Spleen (tissue), 11 donors: ENCODE data around the gene SLC9C1. TPM values are rescaled to one million over a fixed set of nuclear protein-coding genes. Genes with fewer than 3 reads are reported as not detected.

Source experiments
- DNase-seq: peaks from one replicate; pipeline ENCODE4 v3.0.0-alpha.2; 2020
- H3K27ac ChIP-seq, 8 donors: fragments of 200-600 bp; sonication (generic) in 7 of 8; 1 replicate in 4 of 8; 2 replicates in 4 of 8; pipeline versions ENCODE4 v1.5.0 to v1.8.0; 2016 to 2021; ENCODE audit warnings: inconsistent platforms in 4 of 8, mild to moderate bottlenecking in 4 of 8, moderate library complexity in 1 of 8
- H3K27me3 ChIP-seq, 7 donors: fragments of 200-600 bp; sonication (generic) in 6 of 7; replicated peaks in 1 of 7; 1 replicate in 4 of 7; 2 replicates in 3 of 7; pipeline versions ENCODE4 v1.5.0 to v1.8.0; 2016 to 2021; ENCODE audit warnings: inconsistent platforms in 3 of 7, mild to moderate bottlenecking in 1 of 7
- H3K36me3 ChIP-seq, 6 donors: fragments of 200-600 bp; sonication (generic) in 5 of 6; 1 replicate in 4 of 6; 2 replicates in 2 of 6; pipeline versions ENCODE4 v1.5.0 to v1.8.0; 2016 to 2021; ENCODE audit warnings: inconsistent platforms in 2 of 6
- H3K4me1 ChIP-seq, 6 donors: fragments of 200-600 bp; sonication (generic) in 5 of 6; 1 replicate in 3 of 6; 2 replicates in 3 of 6; pipeline versions ENCODE4 v1.5.0 to v1.8.0; 2016 to 2021; ENCODE audit warnings: inconsistent platforms in 3 of 6
- H3K4me3 ChIP-seq, 8 donors: fragments of 200-600 bp; sonication (generic) in 7 of 8; 1 replicate in 4 of 8; 2 replicates in 4 of 8; pipeline versions ENCODE4 v1.5.0 to v1.8.0; 2016 to 2021; ENCODE audit warnings: inconsistent platforms in 4 of 8, mild to moderate bottlenecking in 4 of 8, moderate library complexity in 2 of 8
- H3K9me3 ChIP-seq, 8 donors: fragments of 200-600 bp; sonication (generic) in 7 of 8; 1 replicate in 4 of 8; 2 replicates in 4 of 8; pipeline versions ENCODE4 v1.5.0 to v1.8.0; 2016 to 2021; ENCODE audit warnings: inconsistent platforms in 4 of 8
- POLR2A ChIP-seq, 3 donors: fragments of 450-650 bp; IDR thresholded peaks; one replicate each; pipeline ENCODE4 v1.5.1; 2017; ENCODE audit warnings: antibody characterized with exemption in 3 of 3, mild to moderate bottlenecking in 1 of 3
- POLR2AphosphoS5 ChIP-seq, 3 donors: sonication (generic); formaldehyde crosslinking; IDR thresholded peaks; one replicate each; pipeline ENCODE4 v1.5.1; 2017; ENCODE audit warnings: antibody characterized with exemption in 3 of 3
- WGBS, 5 donors: extraction: QIAGEN DNeasy Blood & Tissue Kit in 3 of 5; methylation state at CpG; one replicate each; pipeline versions ENCODE4 v1.1.5 to v1.1.7; 2013 to 2018; 5-methylcytosine and 5-hydroxymethylcytosine counted together
- intact Hi-C: fragments of 100-400 bp; cut with DNase I; formaldehyde crosslinking; loops from one replicate; pipeline ENCODE4 v1.15.0; 2023; ENCODE audit warnings: low total_unique reads
- polyA plus RNA-seq, 3 donors: library from polyadenylated mRNA; stranded (reverse); fragments of 200-250 nt; gene quantifications; one replicate each; pipeline ENCODE4 v1.2.1, GENCODE V29; 2013
- total RNA-seq, 7 donors: library from RNA; depleted of rRNA in 3 of 7; stranded (reverse); fragments of >200 nt in 3 of 7; fragmentation: NEBNext Ultra II Directional in 4 of 7; extraction: Animal tissue kit (Norgen Biotek cat#: 25700) in 4 of 7; gene quantifications; one replicate each; pipeline versions ENCODE4 v1.1.0 to v1.2.1, GENCODE V29; 2016 to 2021
- TF ChIP-seq, protein P1 (sequence below), 11 experiments: fragments of 200-600 bp in 7 of 11; fragments of 450-650 bp in 4 of 11; sonication (generic) in 4 of 11; IDR thresholded peaks in 8 of 11; conservative IDR thresholded peaks in 3 of 11; 1 replicate in 7 of 11; 2 replicates in 4 of 11; pipeline versions ENCODE4 v1.4.0 to v1.8.0; 2016 to 2021; ENCODE audit warnings: antibody characterized with exemption in 11 of 11, inconsistent platforms in 4 of 11, mild to moderate bottlenecking in 1 of 11
- donor health status: healthy with polysubstance abuse.
- donor health status: DM: no; HTN: no; CAD: no; lungs with moderate emphysema.
- donor health status: DM: no; HTN: no; CAD: no.
- donor health status: Bipolar disorder and iron deficiency.
- donor health status: healthy.
- donor health status: DM: no; HTN: no; CAD: no.
- donor health status: DM: yes; HTN: yes; CAD: no.

The SLC9C1 gene
- total and polyA plus RNA-seq, 10 donors = 0.05 to 0.18 TPM; not detected in 8

DNA sequence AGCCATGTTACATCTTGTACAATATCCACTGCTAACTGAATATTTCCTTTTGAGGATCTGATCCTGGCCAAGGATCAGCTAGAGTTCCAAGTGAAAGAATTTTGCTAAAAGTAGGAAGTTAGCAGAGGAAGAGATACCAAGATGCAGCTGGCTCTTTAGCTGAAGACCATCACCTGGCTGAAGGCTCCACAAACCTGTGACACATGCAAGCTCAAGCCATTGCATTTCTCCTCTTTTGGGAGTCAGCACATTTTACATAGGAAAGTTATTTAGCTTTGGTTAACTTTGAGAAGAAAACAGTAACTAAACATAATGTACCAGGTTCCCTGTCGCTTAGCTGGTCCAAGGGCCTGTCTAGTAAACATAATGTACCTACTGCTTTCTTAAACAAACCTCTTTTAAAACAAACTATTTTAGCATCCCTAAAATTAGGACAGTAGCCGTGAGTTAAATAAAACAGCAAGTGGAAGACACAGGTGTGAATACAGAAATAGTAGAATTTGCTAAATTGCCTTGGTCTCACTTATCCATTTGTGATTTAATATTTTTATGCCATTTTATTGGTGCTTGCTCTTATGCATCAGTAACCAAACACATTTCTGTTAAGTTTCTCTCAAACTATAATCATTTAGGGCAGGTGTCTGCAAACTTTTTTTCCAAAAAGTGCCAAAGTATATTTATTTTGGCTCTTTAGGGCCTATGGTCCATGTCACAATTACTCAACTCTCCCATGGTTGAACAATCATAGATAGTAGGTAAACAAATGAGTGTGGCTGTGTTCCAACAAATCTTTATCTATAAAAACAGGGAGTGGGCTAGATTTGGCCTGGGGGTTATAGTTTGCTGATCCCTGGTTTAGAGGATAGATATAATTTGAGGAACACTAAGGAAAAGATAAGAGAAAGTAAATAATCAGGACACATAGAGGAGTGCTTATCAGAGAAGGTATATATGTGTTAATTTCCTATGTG lies 172.2 kb downstream of the SLC9C1 start:
- Histone ChIP-seq H3K27ac (peak overlapping the region in 1 of 8 donors; percentile 68), H3K4me1 (peaks cover 15 to 84% (median 50%) of the 10 kb centered on the region in 6 donors), H3K4me3 (no peak overlapping the region), H3K27me3 (no peaks in the 10 kb centered on the region), H3K9me3 (no peaks in the 10 kb centered on the region), H3K36me3 (peaks cover 0 to 31% (median 0%) of the 10 kb centered on the region in 6 donors)
- no peak for DNase-seq
- TF ChIP-seq POLR2AphosphoS5 (IDR thresholded peaks at IDR 0.05) (no peak), POLR2A (IDR thresholded peaks at IDR 0.05) (no peak)
- TF ChIP-seq, protein P1, sequence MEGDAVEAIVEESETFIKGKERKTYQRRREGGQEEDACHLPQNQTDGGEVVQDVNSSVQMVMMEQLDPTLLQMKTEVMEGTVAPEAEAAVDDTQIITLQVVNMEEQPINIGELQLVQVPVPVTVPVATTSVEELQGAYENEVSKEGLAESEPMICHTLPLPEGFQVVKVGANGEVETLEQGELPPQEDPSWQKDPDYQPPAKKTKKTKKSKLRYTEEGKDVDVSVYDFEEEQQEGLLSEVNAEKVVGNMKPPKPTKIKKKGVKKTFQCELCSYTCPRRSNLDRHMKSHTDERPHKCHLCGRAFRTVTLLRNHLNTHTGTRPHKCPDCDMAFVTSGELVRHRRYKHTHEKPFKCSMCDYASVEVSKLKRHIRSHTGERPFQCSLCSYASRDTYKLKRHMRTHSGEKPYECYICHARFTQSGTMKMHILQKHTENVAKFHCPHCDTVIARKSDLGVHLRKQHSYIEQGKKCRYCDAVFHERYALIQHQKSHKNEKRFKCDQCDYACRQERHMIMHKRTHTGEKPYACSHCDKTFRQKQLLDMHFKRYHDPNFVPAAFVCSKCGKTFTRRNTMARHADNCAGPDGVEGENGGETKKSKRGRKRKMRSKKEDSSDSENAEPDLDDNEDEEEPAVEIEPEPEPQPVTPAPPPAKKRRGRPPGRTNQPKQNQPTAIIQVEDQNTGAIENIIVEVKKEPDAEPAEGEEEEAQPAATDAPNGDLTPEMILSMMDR (IDR thresholded peaks at IDR 0.05 in 8 of 11, conservative IDR thresholded peaks at IDR 0.05 in 3 of 11) = no peak
- intact Hi-C loops = no loop called here
- 71 to 88% (median 81%) methylated on average over 2 of the region's 2 CpGs for WGBS, 5 donors

DNA sequence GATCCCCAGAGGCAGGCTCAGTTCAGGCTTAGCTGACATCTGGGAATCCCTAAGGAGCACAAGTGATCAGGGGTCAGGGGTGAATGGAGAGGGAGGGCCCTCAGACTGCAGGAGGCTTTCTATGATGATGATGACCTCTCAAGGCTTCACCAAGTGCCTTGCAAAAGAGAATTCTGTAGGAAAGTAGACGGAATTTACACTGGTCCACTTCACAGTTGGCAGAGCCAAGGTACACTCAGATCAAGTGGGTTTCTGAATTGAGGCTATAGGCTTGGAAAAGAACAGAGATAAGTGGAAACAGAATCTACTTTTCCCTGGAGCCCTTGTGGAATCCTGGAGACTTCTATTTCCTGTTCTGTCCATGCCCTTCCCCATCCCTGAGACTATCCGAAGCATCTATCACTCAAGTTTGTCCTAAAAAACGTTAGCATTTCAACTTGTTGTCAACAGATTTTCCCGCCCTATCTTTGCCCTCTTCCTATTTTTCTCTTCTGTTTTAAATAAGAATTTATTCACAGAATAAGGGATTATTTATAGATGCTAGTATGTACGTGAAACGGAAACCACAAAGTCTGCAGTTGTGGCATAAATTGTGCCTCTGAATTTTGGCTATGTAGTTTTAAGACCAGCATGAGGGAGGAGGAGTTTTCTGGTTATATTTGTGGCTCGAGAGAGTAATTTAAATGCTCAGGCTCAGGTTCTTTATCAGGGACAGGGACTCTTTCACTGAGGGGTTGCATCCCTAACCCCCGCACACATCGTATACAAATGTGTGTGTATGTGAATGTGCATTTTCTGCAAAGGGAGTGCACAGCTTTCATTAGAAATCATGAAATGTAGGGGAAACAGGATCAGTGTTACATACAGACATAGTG lies 173.8 kb downstream of the SLC9C1 start:
- no peaks in the 10 kb centered on the region for H3K9me3 ChIP-seq
- TF ChIP-seq POLR2A (IDR thresholded peaks at IDR 0.05) (no peak), POLR2AphosphoS5 (IDR thresholded peaks at IDR 0.05) (no peak)
- TF ChIP-seq, protein P1 (IDR thresholded peaks at IDR 0.05 in 8 of 11, conservative IDR thresholded peaks at IDR 0.05 in 3 of 11) = no peak
- peaks cover 9 to 84% (median 55%) of the 10 kb centered on the region in 6 donors for H3K4me1 ChIP-seq
- no peaks in the 10 kb centered on the region for H3K27me3 ChIP-seq
- H3K27ac ChIP-seq = peak overlapping the region in 5 of 8 donors; percentile 9 to 68 (median 30)
- H3K36me3 ChIP-seq = peaks cover 0 to 25% (median 0%) of the 10 kb centered on the region in 6 donors
- 20 to 41% (median 33%) methylated on average over 9 of the region's 9 CpGs for WGBS, 5 donors
- DNase-seq = no peak
- intact Hi-C loops = no loop called here
- H3K4me3 ChIP-seq = no peak overlapping the region

DNA sequence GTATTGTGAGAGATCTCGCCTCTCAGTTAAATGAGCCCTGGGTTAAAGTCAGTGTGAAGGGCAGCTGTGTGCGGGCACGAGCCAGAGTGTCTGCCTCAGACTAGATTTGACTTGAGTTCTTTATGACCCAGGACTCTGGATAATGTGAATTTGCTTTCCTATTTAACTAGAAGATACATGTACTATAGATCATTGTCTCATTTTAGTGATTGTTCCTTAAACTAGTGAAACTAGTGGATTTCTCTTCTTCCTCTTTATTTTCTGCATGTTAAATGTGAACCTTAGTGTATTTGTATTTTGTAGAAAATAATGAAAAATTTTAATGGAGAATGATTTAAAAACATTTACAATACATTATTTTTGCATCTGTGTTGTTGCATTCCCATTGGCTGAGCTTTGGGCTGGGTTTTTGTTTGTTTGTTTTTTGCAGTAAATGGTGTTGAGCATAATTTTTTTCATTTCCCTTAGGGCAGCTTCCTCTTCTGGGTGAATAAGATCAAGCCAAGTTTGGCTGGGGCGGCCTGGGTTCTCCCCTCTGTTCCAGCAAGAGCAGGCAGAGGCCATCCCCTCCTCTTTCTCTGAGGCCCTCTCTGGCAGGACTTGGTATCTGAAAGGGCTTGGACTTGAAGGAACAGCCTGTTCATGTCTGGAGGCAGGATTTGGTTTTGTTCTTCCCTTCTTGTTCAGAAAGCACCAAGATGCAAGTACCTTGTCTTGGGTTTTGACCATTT lies 176.0 kb downstream of the SLC9C1 start:
- H3K27me3 ChIP-seq = no peaks in the 10 kb centered on the region
- DNase-seq = peak; percentile 80
- H3K4me3 ChIP-seq = no peak overlapping the region
- H3K4me1 ChIP-seq = peaks cover 9 to 98% (median 59%) of the 10 kb centered on the region in 6 donors
- H3K36me3 ChIP-seq = peaks cover 0 to 5% (median 0%) of the 10 kb centered on the region in 6 donors
- H3K27ac ChIP-seq = peak overlapping the region in 5 of 8 donors; percentile 30 to 68 (median 47)
- no peak for TF ChIP-seq POLR2A (IDR thresholded peaks at IDR 0.05)
- H3K9me3 ChIP-seq = no peaks in the 10 kb centered on the region
- intact Hi-C loops = no loop called here
- 70 to 85% (median 73%) methylated on average over 4 of the region's 4 CpGs for WGBS, 5 donors

DNA sequence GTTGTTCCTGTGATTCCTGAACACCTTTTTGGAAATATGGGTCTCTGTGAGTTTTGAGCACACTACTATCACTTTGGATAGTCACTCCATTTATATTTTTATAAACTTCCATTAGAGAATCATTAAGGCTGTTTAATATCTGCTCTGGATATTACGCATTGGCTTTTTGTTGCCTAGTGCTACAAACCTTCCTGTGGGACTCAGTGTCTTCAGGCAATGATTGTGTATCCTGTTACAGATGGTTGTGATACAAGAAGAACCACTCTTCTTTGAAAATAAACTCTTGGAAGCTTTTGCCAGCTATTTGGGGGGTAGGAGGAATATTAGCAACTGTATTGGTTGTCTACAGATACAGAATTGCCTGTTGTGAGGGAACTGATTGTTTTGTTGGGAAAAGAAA lies 176.6 kb downstream of the SLC9C1 start:
- Histone ChIP-seq H3K27me3 (no peaks in the 10 kb centered on the region), H3K9me3 (no peaks in the 10 kb centered on the region), H3K36me3 (no peaks in the 10 kb centered on the region), H3K27ac (peak overlapping the region in 5 of 8 donors; percentile 30 to 68 (median 47)), H3K4me1 (peaks cover 9 to 100% (median 59%) of the 10 kb centered on the region in 6 donors), H3K4me3 (peak overlapping the region in 1 of 8 donors; percentile 55)
- intact Hi-C loops = no loop called here
- TF ChIP-seq, protein P1 (IDR thresholded peaks at IDR 0.05 in 8 of 11, conservative IDR thresholded peaks at IDR 0.05 in 3 of 11) = no peak
- no peak for TF ChIP-seq POLR2AphosphoS5 (IDR thresholded peaks at IDR 0.05)
- TF ChIP-seq POLR2A (IDR thresholded peaks at IDR 0.05) = no peak
- no peak for DNase-seq
- 84 to 97% (median 91%) methylated on average over 1 of the region's 1 CpG for WGBS, 5 donors
